Mononuclear cell (primary cell): ENCODE results near the gene DBT. TPM values are rescaled to one million over a fixed set of nuclear protein-coding genes. Genes with fewer than 3 reads are reported as not detected.

Experiments used
- H3K27me3 ChIP-seq: 2 replicates; pipeline ENCODE4 v1.6.0; 2011; ENCODE audit warnings: low read length, control low read depth; ENCODE audit not compliant: insufficient read depth
- H3K4me1 ChIP-seq: 2 replicates; pipeline ENCODE4 v1.5.1; 2011; ENCODE audit warnings: mild to moderate bottlenecking, low read length, control low read depth; ENCODE audit not compliant: insufficient read depth
- H3K4me3 ChIP-seq: 2 replicates; pipeline ENCODE4 v1.5.1; 2011; ENCODE audit warnings: mild to moderate bottlenecking, low read length, moderate library complexity
- H3K9me3 ChIP-seq: 2 replicates; pipeline ENCODE4 v1.5.1; 2011; ENCODE audit warnings: low read depth, mild to moderate bottlenecking, control low read depth, low read length
- total RNA-seq: library from RNA; depleted of rRNA; stranded (reverse); fragments of >200 nt; gene quantifications from one replicate; pipeline ENCODE4 v1.2.3, GENCODE V29; 2012

Gene DBT
- total RNA-seq, 1 donor, result 4.2 TPM

DNA sequence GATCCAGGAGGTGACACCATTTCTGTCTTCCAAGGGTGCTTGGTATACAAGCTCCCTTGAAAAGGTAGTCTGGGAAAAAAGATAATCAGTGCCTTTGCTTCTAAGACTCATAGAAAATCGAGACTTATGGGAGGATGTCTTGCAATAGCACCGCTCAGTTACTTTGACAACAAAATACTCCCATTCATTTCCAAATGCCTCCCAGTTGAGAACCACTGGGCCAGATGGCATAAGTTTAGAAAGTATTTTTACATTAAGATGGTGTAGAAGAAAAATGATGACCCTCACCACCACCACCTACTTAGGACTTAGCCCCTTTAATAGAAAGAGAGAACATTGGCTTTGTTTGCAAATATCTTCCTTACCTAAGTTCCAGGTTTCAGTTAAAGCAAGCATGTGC, 112.0 kb downstream of the DBT start:
- Histone ChIP-seq H3K27me3 (no peaks in the 10 kb centered on the region), H3K9me3 (no peaks in the 10 kb centered on the region), H3K4me1 (peaks cover 11% of the 10 kb centered on the region), H3K4me3 (no peak overlapping the region)

Other genes with a start within 250 kb of the DBT start
- 1.8 TPM for gene SASS6, start 116.9 kb downstream of the DBT start, total RNA-seq
- 6.3 TPM for gene TRMT13, start 116.7 kb downstream of the DBT start, total RNA-seq
- 1.3 TPM for gene LRRC39, start 71.6 kb downstream of the DBT start, total RNA-seq
- 26.4 TPM for gene RTCA, start 16.4 kb upstream of the DBT start, total RNA-seq
- 167 TPM for gene CDC14A, start 102.7 kb upstream of the DBT start, total RNA-seq